Panc1 (cell line): ENCODE results near the gene HSPA13. TPM values are rescaled to one million over a fixed set of nuclear protein-coding genes. Genes with fewer than 3 reads are reported as not detected.
A peak's percentile ranks its signal among the peaks of the same experiment; 100 is the strongest.

Experiments used
- ATAC-seq: fragments of 200-7000 bp; cut with Tn5 transposase; 2 replicates; pipeline ENCODE4 v1.9.1; 2020; ENCODE audit warnings: mild to moderate bottlenecking, moderate library complexity
- BruUV-seq: library from RNA; stranded (reverse); fragments of 400-500 nt; replicated peaks from 2 replicates; lab custom pipeline; 2021; lab: Mats Ljungman, UMichigan
- CTCF ChIA-PET: fragments of 300-600 bp; sonication (Branson Sonifier 250); formaldehyde crosslinking; loops from one replicate; lab custom pipeline; 2022; ENCODE audit warnings: antibody characterized with exemption; lab: Charles Lee
- POLR2A ChIA-PET: fragments of 300-600 bp; sonication (Branson Sonifier 250); formaldehyde crosslinking; loops from one replicate; lab custom pipeline; 2022; ENCODE audit warnings: antibody characterized with exemption; lab: Charles Lee
- DNase-seq: peaks from one replicate; pipeline ENCODE4 v3.0.0-alpha.2; 2010; ENCODE audit warnings: low read depth, low spot score
- H3K27ac ChIP-seq: 2 replicates; pipeline ENCODE4 v1.5.1; 2011; ENCODE audit warnings: mild to moderate bottlenecking, low read length, inconsistent platforms
- H3K27me3 ChIP-seq: fragments of 200-500 bp; sonication (Bioruptor generic); 2 replicates; pipeline ENCODE4 v1.6.0; 2014; ENCODE audit warnings: low read length, inconsistent platforms; ENCODE audit not compliant: control insufficient read depth, insufficient read depth
- H3K36me3 ChIP-seq: fragments of 200-500 bp; sonication (Bioruptor generic); 2 replicates; pipeline ENCODE4 v1.5.1; 2014; ENCODE audit warnings: inconsistent platforms, mild to moderate bottlenecking, low read length, moderate library complexity; ENCODE audit not compliant: control insufficient read depth, insufficient read depth
- H3K4me1 ChIP-seq: 2 replicates; pipeline ENCODE4 v1.5.1; 2011; ENCODE audit warnings: inconsistent platforms, mild to moderate bottlenecking, low read length, moderate library complexity; ENCODE audit not compliant: control insufficient read depth, insufficient read depth
- H3K4me3 ChIP-seq, 2 experiments: 2 replicates each; pipeline ENCODE4 v1.5.1; 2011 to 2012; ENCODE audit warnings: low read depth in 2 of 2, low read length in 2 of 2, mild to moderate bottlenecking in 2 of 2, inconsistent platforms in 1 of 2, moderate library complexity in 1 of 2
- H3K9me3 ChIP-seq: fragments of 200-500 bp; sonication (Bioruptor generic); 2 replicates; pipeline ENCODE4 v1.5.1; 2014; ENCODE audit warnings: low read depth, mild to moderate bottlenecking, inconsistent platforms, low read length, moderate library complexity; ENCODE audit not compliant: control insufficient read depth, insufficient read depth
- CTCF ChIP-seq: fragments of 450-650 bp; IDR thresholded peaks from 2 replicates; pipeline ENCODE4 v1.5.1; 2017; ENCODE audit warnings: mild to moderate bottlenecking
- POLR2AphosphoS5 ChIP-seq: IDR thresholded peaks from 2 replicates; pipeline ENCODE4 v1.6.1; 2012; ENCODE audit warnings: mild to moderate bottlenecking, low read depth, low read length, moderate library complexity
- REST ChIP-seq, 2 experiments: IDR thresholded peaks; 2 replicates each; pipeline ENCODE4 v1.6.1; 2011 to 2012; ENCODE audit warnings: low read depth in 2 of 2, control low read depth in 1 of 2, low read length in 1 of 2, mild to moderate bottlenecking in 1 of 2, moderate library complexity in 1 of 2; ENCODE audit not compliant: insufficient read depth in 1 of 2
- SIN3A ChIP-seq: IDR thresholded peaks from 2 replicates; pipeline ENCODE4 v1.6.1; 2012; ENCODE audit warnings: low read depth, mild to moderate bottlenecking, low read length, moderate library complexity, borderline replicate concordance; ENCODE audit not compliant: insufficient read depth
- TCF7L2 ChIP-seq: IDR thresholded peaks from 2 replicates; pipeline ENCODE4 v1.6.1; 2011; ENCODE audit warnings: mild to moderate bottlenecking, low read depth, low read length, inconsistent platforms
- in situ Hi-C: cut with HindIII; loops from 2 replicates; pipeline ENCODE4 v1.10.0; 2016; ENCODE audit warnings: low sequenced_read_pairs, low pct_unique_long_range_greater_than_20kb
- intact Hi-C: fragments of 100-400 bp; cut with micrococcal nuclease; formaldehyde crosslinking; loops from one replicate; pipeline ENCODE4 v1.10.0; 2022; ENCODE audit not compliant: unreplicated experiment
- total RNA-seq: library from RNA; stranded (reverse); gene quantifications from one replicate; pipeline ENCODE4 v1.2.1, GENCODE V29; 2021; ENCODE audit not compliant: unreplicated experiment

Gene HSPA13
- total RNA-seq, 1 experiment from 2014 or later: 30.1 TPM

GRCh38 chr21:14384453-14384852, 1.5 kb upstream of the HSPA13 start:
- no peak for TF ChIP-seq SIN3A
- TF ChIP-seq POLR2AphosphoS5: no peak
- TF ChIP-seq REST (IDR thresholded peaks at IDR 0.05; ENCODE audit: insufficient read depth in 1 of 2, low read depth in 2 of 2, low read length in 1 of 2): no peak
- no peak for TF ChIP-seq CTCF
- TF ChIP-seq TCF7L2: no peak
- peaks cover 8% of the 10 kb centered on the region for H3K36me3 ChIP-seq
- no TSS peak for BruUV-seq
- DNase-seq (no peak), ATAC-seq (no peak)
- ChIA-PET POLR2A (no interaction called here), CTCF (no interaction called here)
- peaks cover 7% of the 10 kb centered on the region for H3K4me1 ChIP-seq
- no peaks in the 10 kb centered on the region for H3K27me3 ChIP-seq
- no peak overlapping the region for H3K27ac ChIP-seq
- intact Hi-C loops (no loop called here), in situ Hi-C loops (no loop called here)
- no peak overlapping the region for H3K4me3 ChIP-seq
- no peaks in the 10 kb centered on the region for H3K9me3 ChIP-seq

- in situ Hi-C loops (no loop called here), intact Hi-C loops (no loop called here)
- peaks cover 11% of the 10 kb centered on the region for H3K36me3 ChIP-seq
- no TSS peak for BruUV-seq
- peak overlapping the region; percentile 74 to 75 for H3K4me3 ChIP-seq
- ATAC-seq: peak; percentile 57
- DNase-seq: no peak
- POLR2A ChIA-PET: no interaction called here
- no peak for TF ChIP-seq SIN3A
- no peak for TF ChIP-seq CTCF
- CTCF ChIA-PET: no interaction called here
- H3K4me1 ChIP-seq: peaks cover 7% of the 10 kb centered on the region
- peak overlapping the region; percentile 76 for H3K27ac ChIP-seq
- H3K9me3 ChIP-seq: no peaks in the 10 kb centered on the region
- H3K27me3 ChIP-seq: no peaks in the 10 kb centered on the region
Measured at GRCh38 chr21:14383596-14384180, 742 bp upstream of the HSPA13 start.
